ENCODE results near the gene CDKAL1. TPM values are rescaled to one million over a fixed set of nuclear protein-coding genes. Genes with fewer than 3 reads are reported as not detected.
A peak's percentile ranks its signal among the peaks of the same experiment; 100 is the strongest.

Gene CDKAL1
- total and polyA plus RNA-seq, 10 of the 15 experiments (the other 5 are each of a cell fraction or from before 2014, with no cell fraction given): 10.7 to 26.9 (median 17.3) TPM

DNA sequence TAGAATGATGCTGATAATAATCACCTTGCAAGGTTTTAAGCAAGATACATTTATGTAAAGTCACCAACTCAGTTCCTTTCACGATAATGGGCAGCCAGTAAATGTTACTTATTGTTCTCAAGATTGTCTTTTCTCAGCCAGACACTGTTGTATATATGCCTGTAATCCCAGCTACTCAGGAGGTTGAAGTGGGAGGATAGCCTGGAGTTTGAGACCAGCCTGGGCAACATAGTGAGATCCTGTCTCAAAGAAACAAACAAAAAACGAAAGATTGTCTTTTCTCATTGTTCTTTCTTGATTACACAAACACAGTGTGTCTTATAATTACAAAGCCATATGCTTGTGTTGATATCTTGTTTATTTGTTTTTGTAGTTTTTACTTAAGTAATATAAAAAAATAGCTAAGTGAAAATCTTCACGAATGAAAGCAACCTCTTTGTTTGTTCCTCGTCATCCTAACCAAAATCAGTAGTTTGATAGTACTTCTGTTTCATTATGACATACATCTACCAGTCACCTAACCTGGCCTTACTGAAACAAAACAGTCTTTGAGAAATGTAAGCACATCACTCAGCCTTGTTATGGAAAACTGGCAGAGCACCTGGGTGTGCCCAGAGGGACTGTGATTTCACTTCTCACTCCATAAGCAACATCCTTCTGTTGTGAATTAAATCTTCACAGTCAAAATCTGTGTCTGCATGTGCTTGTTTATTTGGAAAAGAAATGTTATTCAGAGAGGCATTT, 623.1 kb downstream of the CDKAL1 start (continued):
- peak; percentile 49; the same call in 1 of the 2 replicates for TF ChIP-seq EED (IDR thresholded peaks at IDR 0.05; ENCODE audit: low read depth)
- TF ChIP-seq NBN (IDR thresholded peaks at IDR 0.05): no peak
- TF ChIP-seq, protein P1, sequence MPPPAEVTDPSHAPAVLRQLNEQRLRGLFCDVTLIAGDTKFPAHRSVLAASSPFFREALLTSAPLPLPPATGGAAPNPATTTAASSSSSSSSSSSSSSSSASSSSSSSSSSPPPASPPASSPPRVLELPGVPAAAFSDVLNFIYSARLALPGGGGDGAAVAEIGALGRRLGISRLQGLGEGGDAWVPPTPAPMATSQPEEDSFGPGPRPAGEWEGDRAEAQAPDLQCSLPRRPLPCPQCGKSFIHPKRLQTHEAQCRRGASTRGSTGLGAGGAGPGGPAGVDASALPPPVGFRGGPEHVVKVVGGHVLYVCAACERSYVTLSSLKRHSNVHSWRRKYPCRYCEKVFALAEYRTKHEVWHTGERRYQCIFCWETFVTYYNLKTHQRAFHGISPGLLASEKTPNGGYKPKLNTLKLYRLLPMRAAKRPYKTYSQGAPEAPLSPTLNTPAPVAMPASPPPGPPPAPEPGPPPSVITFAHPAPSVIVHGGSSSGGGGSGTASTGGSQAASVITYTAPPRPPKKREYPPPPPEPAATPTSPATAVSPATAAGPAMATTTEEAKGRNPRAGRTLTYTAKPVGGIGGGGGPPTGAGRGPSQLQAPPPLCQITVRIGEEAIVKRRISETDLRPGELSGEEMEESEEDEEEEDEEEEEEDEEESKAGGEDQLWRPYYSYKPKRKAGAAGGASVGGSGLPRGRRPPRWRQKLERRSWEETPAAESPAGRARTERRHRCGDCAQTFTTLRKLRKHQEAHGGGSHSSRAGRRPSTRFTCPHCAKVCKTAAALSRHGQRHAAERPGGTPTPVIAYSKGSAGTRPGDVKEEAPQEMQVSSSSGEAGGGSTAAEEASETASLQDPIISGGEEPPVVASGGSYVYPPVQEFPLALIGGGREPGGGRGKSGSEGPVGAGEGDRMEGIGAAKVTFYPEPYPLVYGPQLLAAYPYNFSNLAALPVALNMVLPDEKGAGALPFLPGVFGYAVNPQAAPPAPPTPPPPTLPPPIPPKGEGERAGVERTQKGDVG (CRISPR knock-in tag; IDR thresholded peaks at IDR 0.05): no peak
- TF ChIP-seq DPF2 (IDR thresholded peaks at IDR 0.05): 0 out of 2 replicates have a peak, but pooled peaks have one; percentile 4
- TF ChIP-seq, protein P2, sequence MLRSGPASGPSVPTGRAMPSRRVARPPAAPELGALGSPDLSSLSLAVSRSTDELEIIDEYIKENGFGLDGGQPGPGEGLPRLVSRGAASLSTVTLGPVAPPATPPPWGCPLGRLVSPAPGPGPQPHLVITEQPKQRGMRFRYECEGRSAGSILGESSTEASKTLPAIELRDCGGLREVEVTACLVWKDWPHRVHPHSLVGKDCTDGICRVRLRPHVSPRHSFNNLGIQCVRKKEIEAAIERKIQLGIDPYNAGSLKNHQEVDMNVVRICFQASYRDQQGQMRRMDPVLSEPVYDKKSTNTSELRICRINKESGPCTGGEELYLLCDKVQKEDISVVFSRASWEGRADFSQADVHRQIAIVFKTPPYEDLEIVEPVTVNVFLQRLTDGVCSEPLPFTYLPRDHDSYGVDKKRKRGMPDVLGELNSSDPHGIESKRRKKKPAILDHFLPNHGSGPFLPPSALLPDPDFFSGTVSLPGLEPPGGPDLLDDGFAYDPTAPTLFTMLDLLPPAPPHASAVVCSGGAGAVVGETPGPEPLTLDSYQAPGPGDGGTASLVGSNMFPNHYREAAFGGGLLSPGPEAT (IDR thresholded peaks at IDR 0.05; ENCODE audit: low read depth): peak; percentile 36; the same call in 1 of the 2 replicates
- TF ChIP-seq, protein P3, sequence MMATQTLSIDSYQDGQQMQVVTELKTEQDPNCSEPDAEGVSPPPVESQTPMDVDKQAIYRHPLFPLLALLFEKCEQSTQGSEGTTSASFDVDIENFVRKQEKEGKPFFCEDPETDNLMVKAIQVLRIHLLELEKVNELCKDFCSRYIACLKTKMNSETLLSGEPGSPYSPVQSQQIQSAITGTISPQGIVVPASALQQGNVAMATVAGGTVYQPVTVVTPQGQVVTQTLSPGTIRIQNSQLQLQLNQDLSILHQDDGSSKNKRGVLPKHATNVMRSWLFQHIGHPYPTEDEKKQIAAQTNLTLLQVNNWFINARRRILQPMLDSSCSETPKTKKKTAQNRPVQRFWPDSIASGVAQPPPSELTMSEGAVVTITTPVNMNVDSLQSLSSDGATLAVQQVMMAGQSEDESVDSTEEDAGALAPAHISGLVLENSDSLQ (IDR thresholded peaks at IDR 0.05): peak; percentile 73
- TF ChIP-seq ZNF217 (IDR thresholded peaks at IDR 0.05): 0 out of 2 replicates have a peak, but pooled peaks have one; percentile 35
- TF ChIP-seq, protein P4, sequence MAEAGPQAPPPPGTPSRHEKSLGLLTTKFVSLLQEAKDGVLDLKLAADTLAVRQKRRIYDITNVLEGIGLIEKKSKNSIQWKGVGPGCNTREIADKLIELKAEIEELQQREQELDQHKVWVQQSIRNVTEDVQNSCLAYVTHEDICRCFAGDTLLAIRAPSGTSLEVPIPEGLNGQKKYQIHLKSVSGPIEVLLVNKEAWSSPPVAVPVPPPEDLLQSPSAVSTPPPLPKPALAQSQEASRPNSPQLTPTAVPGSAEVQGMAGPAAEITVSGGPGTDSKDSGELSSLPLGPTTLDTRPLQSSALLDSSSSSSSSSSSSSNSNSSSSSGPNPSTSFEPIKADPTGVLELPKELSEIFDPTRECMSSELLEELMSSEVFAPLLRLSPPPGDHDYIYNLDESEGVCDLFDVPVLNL (IDR thresholded peaks at IDR 0.05; ENCODE audit: low read depth, low read length): no peak
- no peak for TF ChIP-seq KAT2A (conservative IDR thresholded peaks at IDR 0.05; ENCODE audit: control insufficient read depth, low read depth, low read length)
- no peak for TF ChIP-seq BCLAF1 (IDR thresholded peaks at IDR 0.05)
- no peak for TF ChIP-seq ZBED1 (IDR thresholded peaks at IDR 0.05; ENCODE audit: borderline replicate concordance)
- no peak for TF ChIP-seq PAX8 (IDR thresholded peaks at IDR 0.05)
- TF ChIP-seq, protein P5, sequence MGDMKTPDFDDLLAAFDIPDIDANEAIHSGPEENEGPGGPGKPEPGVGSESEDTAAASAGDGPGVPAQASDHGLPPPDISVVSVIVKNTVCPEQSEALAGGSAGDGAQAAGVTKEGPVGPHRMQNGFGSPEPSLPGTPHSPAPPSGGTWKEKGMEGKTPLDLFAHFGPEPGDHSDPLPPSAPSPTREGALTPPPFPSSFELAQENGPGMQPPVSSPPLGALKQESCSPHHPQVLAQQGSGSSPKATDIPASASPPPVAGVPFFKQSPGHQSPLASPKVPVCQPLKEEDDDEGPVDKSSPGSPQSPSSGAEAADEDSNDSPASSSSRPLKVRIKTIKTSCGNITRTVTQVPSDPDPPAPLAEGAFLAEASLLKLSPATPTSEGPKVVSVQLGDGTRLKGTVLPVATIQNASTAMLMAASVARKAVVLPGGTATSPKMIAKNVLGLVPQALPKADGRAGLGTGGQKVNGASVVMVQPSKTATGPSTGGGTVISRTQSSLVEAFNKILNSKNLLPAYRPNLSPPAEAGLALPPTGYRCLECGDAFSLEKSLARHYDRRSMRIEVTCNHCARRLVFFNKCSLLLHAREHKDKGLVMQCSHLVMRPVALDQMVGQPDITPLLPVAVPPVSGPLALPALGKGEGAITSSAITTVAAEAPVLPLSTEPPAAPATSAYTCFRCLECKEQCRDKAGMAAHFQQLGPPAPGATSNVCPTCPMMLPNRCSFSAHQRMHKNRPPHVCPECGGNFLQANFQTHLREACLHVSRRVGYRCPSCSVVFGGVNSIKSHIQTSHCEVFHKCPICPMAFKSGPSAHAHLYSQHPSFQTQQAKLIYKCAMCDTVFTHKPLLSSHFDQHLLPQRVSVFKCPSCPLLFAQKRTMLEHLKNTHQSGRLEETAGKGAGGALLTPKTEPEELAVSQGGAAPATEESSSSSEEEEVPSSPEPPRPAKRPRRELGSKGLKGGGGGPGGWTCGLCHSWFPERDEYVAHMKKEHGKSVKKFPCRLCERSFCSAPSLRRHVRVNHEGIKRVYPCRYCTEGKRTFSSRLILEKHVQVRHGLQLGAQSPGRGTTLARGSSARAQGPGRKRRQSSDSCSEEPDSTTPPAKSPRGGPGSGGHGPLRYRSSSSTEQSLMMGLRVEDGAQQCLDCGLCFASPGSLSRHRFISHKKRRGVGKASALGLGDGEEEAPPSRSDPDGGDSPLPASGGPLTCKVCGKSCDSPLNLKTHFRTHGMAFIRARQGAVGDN (IDR thresholded peaks at IDR 0.05): no peak
- TF ChIP-seq BACH1 (IDR thresholded peaks at IDR 0.05; ENCODE audit: borderline replicate concordance): no peak
- TF ChIP-seq ATF7 (IDR thresholded peaks at IDR 0.05; ENCODE audit: low read depth): peak; percentile 62
- TF ChIP-seq YBX1 (IDR thresholded peaks at IDR 0.05): no peak
